ENCODE data around the gene AKAP13. TPM values are rescaled to one million over a fixed set of nuclear protein-coding genes. Genes with fewer than 3 reads are reported as not detected.

Gene AKAP13
- total RNA-seq, 4 donors from 2014 or later = 189 to 405 (median 244) TPM

DNA sequence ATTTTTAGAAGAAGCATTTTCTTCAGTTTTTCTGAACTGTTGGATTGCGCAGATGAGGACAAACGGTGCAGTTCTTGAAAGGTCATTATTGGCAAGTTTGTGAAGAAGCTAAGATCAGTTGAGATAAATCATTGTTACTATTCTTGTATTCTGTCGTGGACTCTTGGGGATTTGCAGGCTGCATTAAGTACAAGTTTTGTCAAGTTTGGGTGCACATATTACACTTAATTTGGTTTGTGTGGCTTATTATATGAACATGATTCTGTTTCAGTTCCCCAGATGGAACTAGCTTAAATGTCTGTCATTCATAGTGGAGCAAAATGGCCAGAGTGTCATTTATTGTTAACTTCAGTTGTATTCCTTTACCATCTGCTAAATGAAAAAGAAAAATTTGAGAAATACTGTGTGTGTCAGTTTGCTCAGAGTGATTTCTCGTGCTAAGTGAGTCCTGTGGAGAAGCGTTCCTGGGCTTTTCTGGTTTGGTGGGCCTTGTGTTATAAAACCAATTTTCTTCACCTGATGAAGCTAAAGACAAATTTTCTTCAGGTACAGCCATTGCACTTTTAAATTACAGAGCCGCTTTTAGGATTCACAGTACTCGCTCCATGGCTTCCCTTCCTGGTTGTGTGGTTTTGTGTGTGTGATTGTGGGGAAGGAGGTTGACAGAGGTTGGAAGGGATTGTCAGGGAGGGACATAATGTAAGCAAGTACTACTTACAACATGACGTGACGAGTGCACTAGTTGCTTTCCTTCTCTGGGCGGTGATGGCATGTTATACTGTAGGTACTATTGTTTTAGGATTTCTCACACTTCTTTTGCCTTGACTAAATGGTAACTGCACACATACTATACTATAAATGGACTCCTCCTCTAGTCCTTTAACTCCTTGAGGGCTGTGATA, 1.7 kb downstream of the AKAP13 start:
- WGBS, 2 donors = 58 to 77% methylated on average over 10 of the region's 10 CpGs
- intact Hi-C loops (cut with DNase I) = no loop called here
- peak in 1 of 2 donors; percentile 31 for TF ChIP-seq POLR2A (IDR thresholded peaks at IDR 0.05)
- TF ChIP-seq, protein P1, sequence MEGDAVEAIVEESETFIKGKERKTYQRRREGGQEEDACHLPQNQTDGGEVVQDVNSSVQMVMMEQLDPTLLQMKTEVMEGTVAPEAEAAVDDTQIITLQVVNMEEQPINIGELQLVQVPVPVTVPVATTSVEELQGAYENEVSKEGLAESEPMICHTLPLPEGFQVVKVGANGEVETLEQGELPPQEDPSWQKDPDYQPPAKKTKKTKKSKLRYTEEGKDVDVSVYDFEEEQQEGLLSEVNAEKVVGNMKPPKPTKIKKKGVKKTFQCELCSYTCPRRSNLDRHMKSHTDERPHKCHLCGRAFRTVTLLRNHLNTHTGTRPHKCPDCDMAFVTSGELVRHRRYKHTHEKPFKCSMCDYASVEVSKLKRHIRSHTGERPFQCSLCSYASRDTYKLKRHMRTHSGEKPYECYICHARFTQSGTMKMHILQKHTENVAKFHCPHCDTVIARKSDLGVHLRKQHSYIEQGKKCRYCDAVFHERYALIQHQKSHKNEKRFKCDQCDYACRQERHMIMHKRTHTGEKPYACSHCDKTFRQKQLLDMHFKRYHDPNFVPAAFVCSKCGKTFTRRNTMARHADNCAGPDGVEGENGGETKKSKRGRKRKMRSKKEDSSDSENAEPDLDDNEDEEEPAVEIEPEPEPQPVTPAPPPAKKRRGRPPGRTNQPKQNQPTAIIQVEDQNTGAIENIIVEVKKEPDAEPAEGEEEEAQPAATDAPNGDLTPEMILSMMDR (IDR thresholded peaks at IDR 0.05) = no peak
- H3K9me3 ChIP-seq = no peaks in the 10 kb centered on the region
- no peaks in the 10 kb centered on the region for H3K27me3 ChIP-seq
- peak overlapping the region in 2 of 3 donors; percentile 97 to 99 for H3K27ac ChIP-seq
- H3K4me3 ChIP-seq (replicated peaks in 1 of 3) = peak overlapping the region in 2 of 3 donors; percentile 81 to 90
- H3K36me3 ChIP-seq = no peaks in the 10 kb centered on the region
- no peak for DNase-seq
- H3K4me1 ChIP-seq = peaks cover 24 to 29% of the 10 kb centered on the region in 2 donors

DNA sequence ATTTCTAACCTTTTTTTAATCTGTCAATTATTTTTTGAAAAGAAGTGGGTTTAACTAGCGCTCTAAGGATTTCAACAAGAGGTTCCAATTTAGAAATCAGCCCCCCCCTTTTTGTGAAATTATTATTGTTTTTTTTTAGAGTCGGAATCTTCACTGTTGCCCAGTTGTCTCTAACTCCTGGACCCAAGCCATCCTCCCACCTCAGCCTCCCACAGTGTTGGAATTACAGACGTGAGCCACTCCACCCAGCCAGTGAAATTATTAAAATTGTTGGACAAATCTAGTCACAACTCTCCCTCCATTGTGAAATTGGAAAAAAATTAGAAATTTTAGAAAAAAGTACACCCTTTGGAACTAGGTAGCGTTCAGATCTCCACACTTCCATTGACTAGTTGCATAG, 2.5 kb downstream of the AKAP13 start:
- 76 to 80% methylated on average over 4 of the region's 4 CpGs for WGBS, 2 donors
- H3K27ac ChIP-seq = peak overlapping the region in 2 of 3 donors; percentile 97 to 99
- DNase-seq = no peak

DNA sequence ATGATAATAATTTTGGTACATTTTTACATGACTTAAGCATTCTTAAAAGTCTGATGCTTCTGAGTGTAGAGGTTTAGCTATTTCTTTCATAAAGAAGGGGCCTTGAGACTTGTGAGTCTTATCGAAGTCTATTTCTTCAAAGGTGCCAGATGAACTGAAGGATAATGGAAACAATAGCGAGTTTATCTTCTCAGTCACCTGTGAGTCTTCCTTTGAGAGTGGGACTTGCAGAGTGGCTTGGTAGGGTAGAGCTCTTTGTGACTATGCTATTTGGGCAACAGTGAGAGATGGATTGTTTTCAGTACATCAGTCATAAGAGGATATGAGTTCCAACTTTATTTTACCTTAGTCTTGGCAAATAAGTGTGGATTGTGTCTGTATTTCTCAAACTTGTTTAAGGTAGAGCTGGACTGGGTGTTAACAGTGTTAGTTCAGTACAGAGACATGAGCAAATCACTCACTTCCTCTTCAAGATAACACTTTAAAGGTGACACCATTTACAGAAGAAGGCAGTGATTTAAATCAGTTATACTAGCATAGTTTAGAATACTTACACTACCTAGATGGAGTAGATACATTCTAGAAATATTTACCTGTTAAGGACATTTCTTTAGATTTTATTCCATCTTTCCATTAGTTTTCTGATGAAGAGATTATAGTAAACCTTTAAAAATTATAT, 3.2 kb downstream of the AKAP13 start:
- DNase-seq = no peak
- H3K4me3 ChIP-seq (replicated peaks in 1 of 3) = no peak overlapping the region
- TF ChIP-seq POLR2A (IDR thresholded peaks at IDR 0.05) = no peak
- TF ChIP-seq, protein P1 (IDR thresholded peaks at IDR 0.05) = no peak
- H3K9me3 ChIP-seq = no peaks in the 10 kb centered on the region
- 78 to 88% methylated on average over 2 of the region's 2 CpGs for WGBS, 2 donors
- peak overlapping the region in 2 of 3 donors; percentile 97 to 99 for H3K27ac ChIP-seq
- no peaks in the 10 kb centered on the region for H3K27me3 ChIP-seq
- peaks cover 25 to 31% of the 10 kb centered on the region in 2 donors for H3K4me1 ChIP-seq
- no peaks in the 10 kb centered on the region for H3K36me3 ChIP-seq
- intact Hi-C loops (cut with DNase I) = no loop called here

More for the DNA sequence above, 2.5 kb downstream of the AKAP13 start:
- peak overlapping the region in 1 of 3 donors; percentile 90 for H3K4me3 ChIP-seq (replicated peaks in 1 of 3)
- TF ChIP-seq POLR2A (IDR thresholded peaks at IDR 0.05) = no peak
- TF ChIP-seq, protein P1 (IDR thresholded peaks at IDR 0.05) = no peak
- intact Hi-C loops (cut with DNase I) = no loop called here
- no peaks in the 10 kb centered on the region for H3K27me3 ChIP-seq
- H3K36me3 ChIP-seq = no peaks in the 10 kb centered on the region
- no peaks in the 10 kb centered on the region for H3K9me3 ChIP-seq
- peaks cover 24 to 29% of the 10 kb centered on the region in 2 donors for H3K4me1 ChIP-seq

DNA sequence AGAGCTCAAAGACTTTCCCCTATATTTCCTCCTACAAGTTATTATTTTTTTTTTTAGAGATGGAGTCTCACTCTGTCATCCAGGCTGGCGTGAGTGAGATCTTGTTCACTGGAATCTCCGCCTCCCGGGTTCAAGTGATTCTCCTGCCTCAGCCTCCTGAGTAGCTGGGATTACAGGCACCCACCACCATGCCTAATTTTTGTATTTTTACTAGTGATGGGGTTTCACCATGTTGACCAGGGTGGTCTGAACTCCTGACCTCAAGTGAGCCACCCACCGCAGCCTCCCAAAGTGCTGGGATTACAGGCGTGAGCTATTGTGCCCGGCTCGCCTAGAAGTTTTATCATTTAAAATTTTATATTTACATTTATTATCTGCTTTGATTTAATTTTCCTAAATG, 5.9 kb downstream of the AKAP13 start:
- intact Hi-C loops (cut with DNase I) = no loop called here
- Histone ChIP-seq H3K4me3 (replicated peaks in 1 of 3) (no peak overlapping the region), H3K27ac (no peak overlapping the region), H3K27me3 (no peaks in the 10 kb centered on the region), H3K9me3 (no peaks in the 10 kb centered on the region), H3K36me3 (no peaks in the 10 kb centered on the region), H3K4me1 (peaks cover 45 to 53% of the 10 kb centered on the region in 2 donors)
- 82 to 89% methylated on average over 7 of the region's 7 CpGs for WGBS, 2 donors
- no peak for DNase-seq
- TF ChIP-seq, protein P1 (IDR thresholded peaks at IDR 0.05) = no peak
- no peak for TF ChIP-seq POLR2A (IDR thresholded peaks at IDR 0.05)
